ENCODE results near the gene IQCH.

- no peak for TF ChIP-seq CTCF (IDR thresholded peaks at IDR 0.05)
- TF ChIP-seq POLR2A (IDR thresholded peaks at IDR 0.05): no peak
These were observed 153.2 kb downstream of the IQCH start for GRCh38 chr15:67407786-67408185.

Measured in body of pancreas (tissue), 4 donors.